CD8-positive, alpha-beta memory T cell (primary cell): ENCODE measurements around the gene EDA. TPM values are rescaled to one million over a fixed set of nuclear protein-coding genes. Genes with fewer than 3 reads are reported as not detected.

ENCODE experiments used
- CTCF ChIA-PET: fragments of 350-600 bp; sonication (Branson Sonifier 250); formaldehyde crosslinking; loops from one replicate; lab custom pipeline; 2021; ENCODE audit warnings: antibody characterized with exemption; lab: Charles Lee
- POLR2A ChIA-PET: fragments of 350-600 bp; sonication (Branson Sonifier 250); formaldehyde crosslinking; loops from one replicate; lab custom pipeline; 2021; ENCODE audit warnings: antibody characterized with exemption; lab: Charles Lee
- DNase-seq, 5 donors: peaks; one replicate each; pipeline versions ENCODE4 v3.0.0 to v3.0.0-alpha.2; 2020 to 2022; ENCODE audit warnings: mixed read lengths in 1 of 5
- H3K27ac ChIP-seq: one replicate; pipeline ENCODE4 v1.7.0; 2013; ENCODE audit warnings: low read depth, mild to moderate bottlenecking, low read length, moderate library complexity
- H3K27me3 ChIP-seq: 2 replicates; pipeline ENCODE4 v1.7.0; 2013; ENCODE audit warnings: low read length, mild to moderate bottlenecking; ENCODE audit not compliant: insufficient read depth, poor library complexity, severe bottlenecking
- H3K36me3 ChIP-seq: 2 replicates; pipeline ENCODE4 v1.7.0; 2013; ENCODE audit warnings: mild to moderate bottlenecking, low read length, moderate library complexity; ENCODE audit not compliant: insufficient read depth
- H3K4me1 ChIP-seq: 2 replicates; pipeline ENCODE4 v1.7.0; 2013; ENCODE audit warnings: mild to moderate bottlenecking, low read length, moderate library complexity; ENCODE audit not compliant: insufficient read depth
- H3K4me3 ChIP-seq: 2 replicates; pipeline ENCODE4 v1.7.0; 2013; ENCODE audit warnings: mild to moderate bottlenecking, low read length
- H3K9me3 ChIP-seq: 2 replicates; pipeline ENCODE4 v1.7.0; 2013; ENCODE audit warnings: mild to moderate bottlenecking, low read length
- H3K27ac Mint-ChIP-seq, 8 donors: one replicate each; pipeline ENCODE4 v1.8.0; 2020 to 2021; ENCODE audit warnings: mixed read lengths in 8 of 8, mild to moderate bottlenecking in 6 of 8, inconsistent platforms in 3 of 8, moderate library complexity in 3 of 8
- H3K27me3 Mint-ChIP-seq, 2 donors: one replicate each; pipeline ENCODE4 v1.8.0; 2020 to 2021; ENCODE audit warnings: mixed read lengths in 2 of 2, mild to moderate bottlenecking in 1 of 2, moderate library complexity in 1 of 2
- H3K36me3 Mint-ChIP-seq, 3 donors: one replicate each; pipeline ENCODE4 v1.8.0; 2020 to 2021; ENCODE audit warnings: mixed read lengths in 3 of 3, inconsistent platforms in 1 of 3, mild to moderate bottlenecking in 1 of 3
- H3K4me1 Mint-ChIP-seq, 3 donors: one replicate each; pipeline ENCODE4 v1.8.0; 2020 to 2021; ENCODE audit warnings: mixed read lengths in 3 of 3, inconsistent platforms in 1 of 3, mild to moderate bottlenecking in 1 of 3
- H3K4me3 Mint-ChIP-seq, 7 donors: one replicate each; pipeline ENCODE4 v1.8.0; 2020 to 2021; ENCODE audit warnings: mixed read lengths in 7 of 7, mild to moderate bottlenecking in 6 of 7, moderate library complexity in 4 of 7, inconsistent platforms in 2 of 7
- H3K9me3 Mint-ChIP-seq, 5 donors: one replicate each; pipeline ENCODE4 v1.8.0; 2020 to 2022; ENCODE audit warnings: mixed read lengths in 5 of 5, mild to moderate bottlenecking in 3 of 5, moderate library complexity in 2 of 5, inconsistent platforms in 1 of 5
- polyA plus RNA-seq: library from polyadenylated mRNA; unstranded; fragments of 300-500 nt; fragmentation: Illumina TruSeq; gene quantifications from one replicate; pipeline ENCODE4 v1.2.3, GENCODE V29; 2021
- total RNA-seq, 2 experiments: library from RNA; stranded (reverse); gene quantifications; one replicate each; pipeline ENCODE4 v1.2.3, GENCODE V29; 2021

Gene EDA
- total and polyA plus RNA-seq, 3 experiments from 2014 or later: 0.53 to 1.1 (median 0.57) TPM

DNA sequence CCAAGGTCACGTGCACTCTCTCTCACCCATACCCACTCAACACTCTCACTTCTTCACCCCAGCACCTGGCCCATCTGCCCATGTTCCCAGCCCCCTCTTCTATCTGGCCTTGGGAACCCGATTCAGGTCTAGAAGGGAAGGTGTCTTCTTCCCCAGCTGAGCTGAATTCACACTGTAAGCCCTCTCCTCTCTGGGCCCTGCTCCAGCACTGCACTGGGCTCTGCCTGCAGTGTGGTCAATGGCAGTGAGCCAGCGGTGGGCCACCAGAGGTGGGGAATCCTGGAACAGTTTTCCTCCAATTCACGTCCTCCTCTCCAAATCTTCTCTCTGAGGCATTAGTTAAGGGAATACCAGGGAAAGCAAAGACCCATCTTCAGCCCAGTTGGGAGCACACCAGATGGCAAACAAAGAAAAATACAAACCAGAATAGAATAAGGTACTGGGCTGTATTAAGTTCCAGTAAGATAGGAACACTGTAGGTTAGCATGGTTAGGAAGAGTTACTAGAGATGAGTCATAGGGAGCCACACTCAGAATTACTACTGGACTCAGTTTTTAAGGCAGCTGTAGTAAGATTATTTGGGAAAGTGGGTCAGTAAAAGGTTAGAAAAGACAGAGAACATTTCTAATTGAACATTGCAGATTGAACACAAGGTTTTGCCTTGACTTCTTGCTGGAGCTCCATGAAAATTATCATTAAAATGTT lies 428.8 kb downstream of the EDA start:
- no peak overlapping the region for H3K27ac Mint-ChIP-seq
- no peaks in the 10 kb centered on the region for H3K4me1 ChIP-seq
- CTCF ChIA-PET: no interaction called here

GRCh38 chrX:70046978-70047377 lies 431.1 kb downstream of the EDA start:
- Mint-ChIP-seq H3K4me1 (no peaks in the 10 kb centered on the region), H3K36me3 (no peaks in the 10 kb centered on the region), H3K4me3 (no peak overlapping the region), H3K27me3 (peaks cover 0 to 11% of the 10 kb centered on the region in 2 donors), H3K9me3 (no peaks in the 10 kb centered on the region), H3K27ac (no peak overlapping the region)
- Histone ChIP-seq H3K9me3 (no peaks in the 10 kb centered on the region), H3K27ac (no peak overlapping the region), H3K27me3 (no peaks in the 10 kb centered on the region), H3K4me3 (no peak overlapping the region), H3K4me1 (no peaks in the 10 kb centered on the region), H3K36me3 (no peaks in the 10 kb centered on the region)
- ChIA-PET POLR2A (no interaction called here), CTCF (no interaction called here)
- no peak for DNase-seq

More for the DNA sequence above, 428.8 kb downstream of the EDA start:
- H3K4me3 ChIP-seq: no peak overlapping the region
- Mint-ChIP-seq H3K27me3 (peaks cover 0 to 7% of the 10 kb centered on the region in 2 donors), H3K4me3 (no peak overlapping the region), H3K4me1 (no peaks in the 10 kb centered on the region), H3K9me3 (no peaks in the 10 kb centered on the region), H3K36me3 (no peaks in the 10 kb centered on the region)
- no peaks in the 10 kb centered on the region for H3K9me3 ChIP-seq
- no peak overlapping the region for H3K27ac ChIP-seq
- no peaks in the 10 kb centered on the region for H3K27me3 ChIP-seq
- POLR2A ChIA-PET: no interaction called here
- no peaks in the 10 kb centered on the region for H3K36me3 ChIP-seq
- DNase-seq: no peak

DNA sequence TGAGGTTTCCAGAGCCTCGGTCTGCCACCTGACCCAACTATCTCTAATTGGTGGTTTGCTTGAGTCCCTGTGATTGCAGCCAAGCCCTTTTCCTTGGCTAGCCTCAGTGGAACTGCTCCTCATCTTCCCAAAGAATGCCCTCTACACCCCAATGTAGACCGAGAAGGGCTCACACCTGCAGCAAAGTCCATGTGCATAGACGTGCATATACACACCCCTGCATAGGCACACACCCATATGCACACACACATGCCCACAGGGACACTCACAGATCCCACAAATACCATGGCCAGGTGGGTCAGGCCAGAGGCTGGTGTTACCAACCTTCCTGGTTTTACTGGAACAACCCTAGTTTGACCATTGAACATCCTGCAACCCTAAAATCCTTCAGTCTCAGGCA lies 433.5 kb downstream of the EDA start:
- POLR2A ChIA-PET: no interaction called here
- Histone ChIP-seq H3K36me3 (no peaks in the 10 kb centered on the region), H3K27ac (no peak overlapping the region), H3K4me3 (no peak overlapping the region), H3K9me3 (no peaks in the 10 kb centered on the region), H3K4me1 (no peaks in the 10 kb centered on the region), H3K27me3 (no peaks in the 10 kb centered on the region)
- H3K4me1 Mint-ChIP-seq: no peaks in the 10 kb centered on the region
- no peaks in the 10 kb centered on the region for H3K36me3 Mint-ChIP-seq
- no peaks in the 10 kb centered on the region for H3K9me3 Mint-ChIP-seq
- CTCF ChIA-PET: no interaction called here
- no peak overlapping the region for H3K4me3 Mint-ChIP-seq
- no peak overlapping the region for H3K27ac Mint-ChIP-seq
- DNase-seq: no peak
- H3K27me3 Mint-ChIP-seq: peaks cover 4 to 11% of the 10 kb centered on the region in 2 donors

DNA sequence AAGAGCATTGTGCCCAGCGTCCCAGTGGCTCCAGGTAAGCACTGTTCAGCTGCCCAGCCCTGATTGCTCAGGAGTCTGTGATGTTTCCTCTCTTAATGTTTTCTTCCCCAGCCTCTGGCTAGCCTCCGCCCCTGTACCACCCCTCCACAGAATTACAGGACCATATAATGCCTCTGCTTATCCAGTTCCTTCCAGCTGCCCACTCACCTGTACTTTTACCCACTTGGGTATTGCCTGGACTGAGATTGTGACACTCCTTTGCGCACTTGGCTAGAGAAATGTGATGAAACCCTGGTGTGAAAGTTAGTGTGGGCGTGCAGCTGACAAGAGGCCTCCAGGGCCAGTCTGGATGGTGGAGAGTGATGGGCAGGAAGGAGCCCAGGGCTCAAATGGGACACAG lies 434.0 kb downstream of the EDA start, which contains the start of gene AWAT2:
TSS of gene AWAT2 (minus strand) at position 14 of the 400 bp plus-strand sequence. CDS start at position 8, 6 bp downstream.
- Histone ChIP-seq H3K36me3 (no peaks in the 10 kb centered on the region), H3K4me3 (no peak within 1 kb of the TSS), H3K9me3 (no peaks in the 10 kb centered on the region), H3K4me1 (no peaks in the 10 kb centered on the region), H3K27ac (no peak within 1 kb of the TSS), H3K27me3 (no peaks in the 10 kb centered on the region)
- Mint-ChIP-seq H3K27ac (no peak within 1 kb of the TSS), H3K36me3 (no peaks in the 10 kb centered on the region), H3K27me3 (peaks cover 4 to 11% of the 10 kb centered on the region in 2 donors), H3K4me3 (no peak within 1 kb of the TSS), H3K4me1 (no peaks in the 10 kb centered on the region), H3K9me3 (no peaks in the 10 kb centered on the region)
- CTCF ChIA-PET: no interaction called here
- POLR2A ChIA-PET: no interaction called here
- no peak for DNase-seq

DNA sequence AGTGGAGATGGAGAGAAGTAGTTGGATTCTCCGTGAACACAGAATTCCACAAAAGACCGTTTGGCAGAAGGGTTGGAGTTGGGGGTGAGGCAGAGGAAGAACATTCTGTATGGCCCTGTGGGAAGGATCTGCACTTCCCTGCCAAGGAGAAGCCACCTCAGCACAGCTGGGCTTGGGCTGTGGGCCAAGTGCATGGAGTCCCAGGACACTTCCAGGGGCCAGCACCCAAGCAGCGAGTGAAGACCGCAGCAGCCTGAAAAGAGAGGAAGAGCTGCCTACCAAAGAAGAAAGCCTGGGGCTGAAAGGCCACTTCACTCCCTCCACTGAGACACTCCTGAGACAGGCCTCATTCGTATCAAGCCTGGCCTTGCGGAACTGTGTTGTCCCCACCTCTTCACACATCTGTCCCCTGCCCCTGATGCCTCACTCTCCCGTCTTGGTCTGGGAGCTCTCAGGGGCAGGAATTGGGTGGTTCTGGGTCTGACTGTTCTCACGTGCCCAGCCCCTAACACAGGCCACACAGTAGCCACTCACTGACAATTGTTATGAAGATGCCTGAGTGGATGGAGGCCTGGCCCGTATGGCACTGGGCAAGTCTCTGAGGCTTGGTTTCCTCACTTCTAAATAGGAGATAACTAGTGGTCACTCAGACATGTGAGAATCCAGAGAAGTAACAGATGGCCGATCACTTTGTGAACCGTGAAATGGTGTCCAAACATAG lies 437.1 kb downstream of the EDA start:
- H3K27ac Mint-ChIP-seq: no peak overlapping the region
- H3K4me1 Mint-ChIP-seq: no peaks in the 10 kb centered on the region
- H3K36me3 Mint-ChIP-seq: no peaks in the 10 kb centered on the region
- no peaks in the 10 kb centered on the region for H3K9me3 Mint-ChIP-seq
- H3K27me3 Mint-ChIP-seq: peaks cover 8 to 11% of the 10 kb centered on the region in 2 donors
- Histone ChIP-seq H3K27me3 (no peaks in the 10 kb centered on the region), H3K4me3 (no peak overlapping the region), H3K27ac (no peak overlapping the region), H3K9me3 (no peaks in the 10 kb centered on the region), H3K4me1 (no peaks in the 10 kb centered on the region), H3K36me3 (no peaks in the 10 kb centered on the region)
- no peak overlapping the region for H3K4me3 Mint-ChIP-seq
- CTCF ChIA-PET: no interaction called here
- POLR2A ChIA-PET: no interaction called here
- DNase-seq: no peak

DNA sequence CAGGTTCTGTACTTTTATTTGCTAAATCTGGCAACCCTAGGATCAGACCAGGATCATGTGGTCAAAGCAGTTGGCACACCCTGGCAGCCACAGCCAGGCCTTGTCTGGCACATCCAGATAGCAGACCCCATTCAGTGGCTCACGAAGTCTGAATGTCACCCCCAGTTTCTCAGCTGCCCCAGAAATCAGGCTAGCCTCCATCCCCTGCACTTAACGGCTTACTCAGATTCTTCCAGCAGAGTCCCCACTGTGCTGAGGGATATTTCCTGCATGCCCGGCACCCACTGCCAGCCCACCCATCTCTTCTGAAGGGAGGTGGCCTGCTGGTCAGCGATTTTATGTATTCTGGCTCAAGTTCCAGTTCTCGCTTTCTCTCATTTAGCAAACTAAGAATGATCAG lies 438.5 kb downstream of the EDA start:
- ChIA-PET CTCF (no interaction called here), POLR2A (no interaction called here)
- H3K27me3 Mint-ChIP-seq: peaks cover 8% of the 10 kb centered on the region in 2 donors
- H3K4me3 Mint-ChIP-seq: no peak overlapping the region
- no peaks in the 10 kb centered on the region for H3K4me1 ChIP-seq
- H3K4me1 Mint-ChIP-seq: no peaks in the 10 kb centered on the region
- no peak for DNase-seq
- H3K27ac Mint-ChIP-seq: no peak overlapping the region
- no peaks in the 10 kb centered on the region for H3K27me3 ChIP-seq
- H3K27ac ChIP-seq: no peak overlapping the region
- no peaks in the 10 kb centered on the region for H3K36me3 Mint-ChIP-seq
- H3K9me3 Mint-ChIP-seq: no peaks in the 10 kb centered on the region
- H3K9me3 ChIP-seq: no peaks in the 10 kb centered on the region
- H3K36me3 ChIP-seq: no peaks in the 10 kb centered on the region
- no peak overlapping the region for H3K4me3 ChIP-seq

- H3K36me3 ChIP-seq: no peaks in the 10 kb centered on the region
- DNase-seq: no peak
- ChIA-PET POLR2A (no interaction called here), CTCF (no interaction called here)
- Mint-ChIP-seq H3K4me3 (no peak within 1 kb of the TSS), H3K27me3 (peaks cover 0 to 3% of the 10 kb centered on the region in 2 donors), H3K36me3 (no peaks in the 10 kb centered on the region), H3K27ac (no peak within 1 kb of the TSS), H3K4me1 (no peaks in the 10 kb centered on the region), H3K9me3 (peaks cover 0 to 1% (median 0%) of the 10 kb centered on the region in 5 donors)
- no peaks in the 10 kb centered on the region for H3K9me3 ChIP-seq
- H3K27ac ChIP-seq: no peak within 1 kb of the TSS
- H3K27me3 ChIP-seq: no peaks in the 10 kb centered on the region
- no peaks in the 10 kb centered on the region for H3K4me1 ChIP-seq
- no peak within 1 kb of the TSS for H3K4me3 ChIP-seq
Observed at GRCh38 chrX:70062076-70062475, 446.2 kb downstream of the EDA start, which contains the start of gene OTUD6A. Gene OTUD6A (plus strand): TSS chrX:70062457. CDS start chrX:70062525, 68 bp downstream.

DNA sequence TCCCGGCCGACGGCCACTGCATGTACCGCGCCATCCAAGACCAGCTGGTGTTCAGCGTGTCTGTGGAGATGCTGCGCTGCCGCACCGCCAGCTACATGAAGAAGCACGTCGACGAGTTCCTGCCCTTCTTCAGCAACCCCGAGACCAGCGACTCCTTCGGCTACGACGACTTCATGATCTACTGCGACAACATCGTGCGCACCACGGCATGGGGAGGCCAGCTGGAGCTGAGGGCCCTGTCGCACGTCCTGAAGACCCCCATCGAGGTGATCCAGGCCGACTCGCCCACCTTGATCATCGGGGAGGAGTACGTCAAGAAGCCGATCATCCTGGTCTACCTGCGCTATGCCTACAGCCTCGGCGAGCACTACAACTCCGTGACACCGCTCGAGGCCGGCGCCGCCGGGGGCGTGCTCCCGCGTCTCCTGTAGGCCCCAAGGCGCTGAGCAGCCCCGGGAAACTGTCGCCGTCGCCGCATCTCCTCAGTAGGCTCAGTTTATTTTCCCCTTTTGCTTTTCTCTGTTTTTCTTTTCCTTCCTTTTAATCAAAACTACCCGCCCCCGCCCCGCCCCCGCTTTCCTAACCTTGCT lies 447.1 kb downstream of the EDA start:
- Mint-ChIP-seq H3K27ac (no peak overlapping the region), H3K9me3 (peaks cover 0 to 1% (median 0%) of the 10 kb centered on the region in 5 donors), H3K27me3 (peaks cover 4 to 5% of the 10 kb centered on the region in 2 donors), H3K4me3 (no peak overlapping the region), H3K36me3 (no peaks in the 10 kb centered on the region), H3K4me1 (no peaks in the 10 kb centered on the region)
- Histone ChIP-seq H3K4me3 (no peak overlapping the region), H3K36me3 (no peaks in the 10 kb centered on the region), H3K27me3 (no peaks in the 10 kb centered on the region), H3K9me3 (no peaks in the 10 kb centered on the region), H3K4me1 (no peaks in the 10 kb centered on the region), H3K27ac (no peak overlapping the region)
- CTCF ChIA-PET: no interaction called here
- no peak for DNase-seq
- POLR2A ChIA-PET: no interaction called here
